LNCaP clone FGC (cell line): Measurements from ENCODE around the gene VPS35L.

Source experiments
- DNase-seq: peaks from one replicate; pipeline ENCODE4 v3.0.0-alpha.2; 2011; ENCODE audit warnings: low read depth
- H3K4me3 ChIP-seq: 2 replicates; pipeline ENCODE4 v1.5.1; 2011; ENCODE audit warnings: mild to moderate bottlenecking, low read depth, low read length, control low read depth
- CTCF ChIP-seq: IDR thresholded peaks from 2 replicates; pipeline ENCODE4 v1.5.1; 2012; ENCODE audit warnings: mild to moderate bottlenecking; ENCODE audit not compliant: control insufficient read depth, insufficient read depth; ENCODE audit errors: extremely low read depth

VPS35L gene

GRCh38 chr16:19523559-19524355 lies 31.7 kb upstream of the VPS35L start, which contains the start of gene CCP110:
Gene CCP110, plus strand, starts transcription at chr16:19523942. Its CDS starts 3,940 bp downstream, at chr16:19527882.
- peak within 1 kb of the TSS; percentile 96 for H3K4me3 ChIP-seq
- TF ChIP-seq CTCF, result no peak
- peak; percentile 92 for DNase-seq

GRCh38 chr16:19524356-19524615 lies 31.2 kb upstream of the VPS35L start:
- no peak for DNase-seq
- peak overlapping the region; percentile 96 for H3K4me3 ChIP-seq
- no peak for TF ChIP-seq CTCF

- H3K4me3 ChIP-seq, result peak overlapping the region; percentile 96
- no peak for TF ChIP-seq CTCF
- DNase-seq, result no peak
Measured at GRCh38 chr16:19524616-19525384, 30.7 kb upstream of the VPS35L start.

GRCh38 chr16:19525385-19525723 lies 30.1 kb upstream of the VPS35L start:
- DNase-seq, result no peak
- H3K4me3 ChIP-seq, result peak overlapping the region; percentile 96
- no peak for TF ChIP-seq CTCF

DNA sequence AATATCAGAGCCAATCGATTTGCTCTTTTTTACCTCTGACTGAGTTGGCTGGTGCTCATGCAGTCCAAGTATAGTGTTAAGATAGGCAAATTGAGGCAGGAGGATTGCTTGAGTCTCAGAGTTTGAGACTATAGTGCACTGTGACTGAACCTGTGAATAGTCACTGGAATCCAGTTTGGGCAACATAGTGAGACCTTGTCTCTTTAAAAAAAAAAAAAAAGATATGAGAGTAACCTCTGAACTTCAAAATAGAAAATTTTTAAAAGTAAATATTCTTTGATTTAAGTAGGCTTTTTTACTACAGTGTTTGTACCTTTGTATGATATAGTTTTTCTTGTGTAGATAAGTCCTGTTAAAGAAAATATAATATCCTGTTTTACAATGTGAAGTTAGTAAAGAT lies 28.3 kb upstream of the VPS35L start:
- no peak for TF ChIP-seq CTCF
- no peak for DNase-seq
- no peak overlapping the region for H3K4me3 ChIP-seq

- DNase-seq, result no peak
- H3K4me3 ChIP-seq, result no peak overlapping the region
- TF ChIP-seq CTCF, result no peak
Measured at GRCh38 chr16:19528666-19529065, 26.8 kb upstream of the VPS35L start.

GRCh38 chr16:19532601-19533000 lies 22.9 kb upstream of the VPS35L start:
- TF ChIP-seq CTCF, result no peak
- no peak overlapping the region for H3K4me3 ChIP-seq
- DNase-seq, result no peak
